KMS-11 (cell line): Measurements from ENCODE around the gene THRB.

Experiments
- H2AFZ ChIP-seq: fragments of 200-600 bp; sonication (generic); 2 replicates; pipeline ENCODE4 v1.6.1; 2016; ENCODE audit warnings: antibody characterized with exemption, mixed run types, low read depth
- H3K27ac ChIP-seq: fragments of 200-600 bp; sonication (generic); 2 replicates; pipeline ENCODE4 v1.6.1; 2016; ENCODE audit warnings: mild to moderate bottlenecking, mixed run types
- H3K27me3 ChIP-seq: fragments of 200-600 bp; sonication (generic); 2 replicates; pipeline ENCODE4 v1.6.1; 2017; ENCODE audit warnings: mild to moderate bottlenecking, low read depth, mixed run types, moderate library complexity; ENCODE audit not compliant: insufficient read depth
- H3K36me3 ChIP-seq: fragments of 200-600 bp; sonication (generic); 2 replicates; pipeline ENCODE4 v1.6.1; 2017; ENCODE audit warnings: mild to moderate bottlenecking, mixed run types; ENCODE audit not compliant: insufficient read depth
- H3K4me1 ChIP-seq: fragments of 200-600 bp; sonication (generic); 2 replicates; pipeline ENCODE4 v1.6.1; 2016; ENCODE audit warnings: mild to moderate bottlenecking, low read depth, mixed run types; ENCODE audit not compliant: poor library complexity, severe bottlenecking
- H3K4me2 ChIP-seq: fragments of 200-600 bp; sonication (generic); 2 replicates; pipeline ENCODE4 v1.7.0; 2016; ENCODE audit warnings: mild to moderate bottlenecking, mixed run types
- H3K4me3 ChIP-seq: fragments of 200-600 bp; sonication (generic); IDR thresholded peaks from 2 replicates; pipeline ENCODE4 v1.6.1; 2017; ENCODE audit warnings: low read depth, low read length, mixed read lengths; ENCODE audit not compliant: insufficient read depth
- H3K79me2 ChIP-seq: fragments of 200-600 bp; sonication (generic); 2 replicates; pipeline ENCODE4 v1.6.1; 2016; ENCODE audit warnings: low read depth, mixed run types; ENCODE audit not compliant: insufficient read depth
- H3K9ac ChIP-seq: fragments of 200-600 bp; sonication (generic); 2 replicates; pipeline ENCODE4 v1.6.1; 2016; ENCODE audit warnings: mild to moderate bottlenecking, mixed run types
- H4K20me1 ChIP-seq: fragments of 200-600 bp; sonication (generic); 2 replicates; pipeline ENCODE4 v1.6.1; 2016; ENCODE audit warnings: mild to moderate bottlenecking, mixed run types; ENCODE audit not compliant: insufficient read depth
- CTCF ChIP-seq: fragments of 200-600 bp; sonication (generic); conservative IDR thresholded peaks from 2 replicates; pipeline ENCODE4 v1.6.1; 2017; ENCODE audit warnings: low read depth, mild to moderate bottlenecking, antibody characterized with exemption, low read length, moderate library complexity, mixed read lengths

The THRB gene

GRCh38 chr3:24493746-24494617, 668 bp downstream of the THRB start:
- Histone ChIP-seq H3K4me3 (no peak overlapping the region), H3K36me3 (no peaks in the 10 kb centered on the region), H3K27me3 (no peaks in the 10 kb centered on the region), H3K4me1 (no peaks in the 10 kb centered on the region), H4K20me1 (no peaks in the 10 kb centered on the region), H3K4me2 (peak overlapping the region; percentile 60), H3K79me2 (no peaks in the 10 kb centered on the region), H3K27ac (no peak overlapping the region), H2AFZ (peak overlapping the region; percentile 76; the same call in 1 of the 2 replicates), H3K9ac (no peak overlapping the region)
- TF ChIP-seq CTCF = no peak

DNA sequence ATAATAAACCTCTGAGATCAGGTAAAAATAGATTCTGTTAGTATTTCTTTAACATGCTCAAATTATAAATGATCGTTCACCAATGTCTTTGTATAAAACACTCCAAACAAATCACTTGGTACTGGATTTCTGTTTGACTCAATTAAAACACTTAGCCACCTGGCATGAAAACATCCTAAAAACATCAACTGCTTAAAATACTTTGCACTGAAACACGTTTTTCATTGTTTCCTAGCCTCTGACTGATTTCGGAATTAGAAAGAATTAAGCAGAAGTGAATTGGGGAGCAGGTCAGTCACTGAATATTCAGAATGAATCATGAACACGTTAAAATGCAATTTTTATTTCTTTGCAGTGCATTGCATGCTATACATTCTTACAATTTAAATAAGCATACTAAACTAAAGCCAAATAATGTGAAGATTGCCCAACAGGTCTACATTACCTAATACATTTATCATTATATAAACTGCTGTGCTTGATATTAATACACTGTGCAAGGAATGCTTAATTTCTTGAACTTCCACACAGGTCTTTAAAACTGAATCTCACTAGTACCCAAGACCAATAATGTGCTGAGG, 1.6 kb downstream of the THRB start:
- Histone ChIP-seq H3K4me2 (no peak overlapping the region), H4K20me1 (no peaks in the 10 kb centered on the region), H3K4me3 (no peak overlapping the region), H3K79me2 (no peaks in the 10 kb centered on the region), H3K27me3 (no peaks in the 10 kb centered on the region), H3K9ac (no peak overlapping the region), H3K4me1 (no peaks in the 10 kb centered on the region), H3K27ac (no peak overlapping the region), H3K36me3 (no peaks in the 10 kb centered on the region), H2AFZ (no peak overlapping the region)
- no peak for TF ChIP-seq CTCF

GRCh38 chr3:24490151-24490550, 4.5 kb downstream of the THRB start:
- no peak for TF ChIP-seq CTCF
- no peak overlapping the region for H3K4me2 ChIP-seq
- no peak overlapping the region for H2AFZ ChIP-seq
- H3K9ac ChIP-seq = no peak overlapping the region
- H3K4me1 ChIP-seq = no peaks in the 10 kb centered on the region
- H4K20me1 ChIP-seq = no peaks in the 10 kb centered on the region
- H3K27ac ChIP-seq = no peak overlapping the region
- H3K36me3 ChIP-seq = no peaks in the 10 kb centered on the region
- H3K79me2 ChIP-seq = no peaks in the 10 kb centered on the region
- no peak overlapping the region for H3K4me3 ChIP-seq
- no peaks in the 10 kb centered on the region for H3K27me3 ChIP-seq

DNA sequence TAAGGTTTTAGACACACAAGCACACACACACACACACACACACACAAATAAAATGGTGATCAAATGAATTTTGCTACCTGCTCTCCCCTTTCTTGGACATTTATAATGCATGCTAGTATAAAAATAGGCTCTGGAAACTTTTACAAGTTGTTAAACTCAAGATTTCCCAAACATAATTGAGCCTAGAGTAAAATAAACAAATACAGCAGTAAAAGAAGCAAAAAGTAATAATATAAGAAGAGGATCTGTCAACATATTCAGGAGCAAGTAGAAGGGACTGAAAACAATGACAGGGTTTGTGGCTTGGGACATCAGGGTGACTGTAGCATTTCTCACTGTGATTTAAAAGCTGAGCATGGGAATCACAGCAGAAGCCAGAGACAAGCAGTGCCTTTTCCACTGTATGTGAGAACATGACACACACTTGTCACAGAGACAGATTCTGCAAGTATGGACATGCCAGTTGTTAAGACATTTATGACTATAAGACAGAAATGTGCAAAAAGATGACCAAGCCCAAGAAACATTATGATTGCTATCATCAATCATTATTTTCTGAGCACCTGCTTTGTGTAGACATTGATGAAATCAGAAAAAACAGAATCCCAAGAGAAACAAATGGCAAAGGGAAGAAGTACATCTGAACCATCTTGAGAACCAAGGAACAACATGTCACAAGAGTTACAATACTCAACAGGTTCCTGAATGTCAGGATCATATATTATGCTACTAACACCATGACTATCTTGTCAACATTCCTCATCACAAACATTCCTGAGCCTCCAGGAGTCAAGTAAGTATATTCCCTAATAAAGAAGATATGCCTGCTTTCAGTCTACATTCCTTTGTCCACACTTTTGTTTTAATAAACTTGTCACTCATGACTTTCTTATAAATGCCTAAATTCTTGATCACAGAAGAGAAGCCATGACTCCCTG, 7.1 kb downstream of the THRB start:
- Histone ChIP-seq H3K4me1 (no peaks in the 10 kb centered on the region), H3K36me3 (no peaks in the 10 kb centered on the region), H2AFZ (no peak overlapping the region), H3K27me3 (no peaks in the 10 kb centered on the region), H3K4me3 (no peak overlapping the region), H4K20me1 (no peaks in the 10 kb centered on the region), H3K79me2 (no peaks in the 10 kb centered on the region), H3K27ac (no peak overlapping the region), H3K4me2 (no peak overlapping the region), H3K9ac (no peak overlapping the region)
- TF ChIP-seq CTCF = no peak
